Hepatocyte (in vitro differentiated cells): ENCODE measurements around the gene RIMBP2.

Source experiments
- CTCF ChIP-seq: fragments of 200-600 bp; sonication (generic); IDR thresholded peaks from 2 replicates; pipeline ENCODE4 v1.5.1; 2016; ENCODE audit warnings: antibody characterized with exemption, mild to moderate bottlenecking; ENCODE audit not compliant: poor library complexity
- EZH2 ChIP-seq: fragments of 200-600 bp; sonication (generic); IDR thresholded peaks from 2 replicates; pipeline ENCODE4 v1.6.1; 2016; ENCODE audit warnings: antibody characterized with exemption, mild to moderate bottlenecking, borderline replicate concordance
- EZH2phosphoT487 ChIP-seq: fragments of 200-600 bp; sonication (generic); IDR thresholded peaks from one replicate; pipeline ENCODE4 v1.6.1; 2018; ENCODE audit warnings: antibody characterized with exemption, mild to moderate bottlenecking, low read depth, moderate library complexity; ENCODE audit not compliant: unreplicated experiment, severe bottlenecking

GRCh38 chr12:130439250-130439649, 276.8 kb downstream of the RIMBP2 start:
- TF ChIP-seq CTCF: no peak
- TF ChIP-seq EZH2phosphoT487: no peak
- no peak for TF ChIP-seq EZH2
